Suprapubic skin (tissue), 3 donors: ENCODE data around the gene PRSS16.

ENCODE experiments used
- CTCF ChIP-seq, 2 donors: fragments of 200-600 bp in 1 of 2; fragments of 450-650 bp in 1 of 2; sonication (generic) in 1 of 2; IDR thresholded peaks; one replicate each; pipeline ENCODE4 v1.5.1; 2016 to 2019; ENCODE audit warnings: antibody characterized with exemption in 2 of 2, mild to moderate bottlenecking in 1 of 2, moderate library complexity in 1 of 2
- POLR2AphosphoS5 ChIP-seq, 3 donors: sonication (generic); formaldehyde crosslinking; IDR thresholded peaks; one replicate each; pipeline ENCODE4 v1.6.1; 2017; ENCODE audit warnings: antibody characterized with exemption in 3 of 3

GRCh38 chr6:27216874-27217273, 30.6 kb upstream of the PRSS16 start:
- TF ChIP-seq POLR2AphosphoS5 (IDR thresholded peaks at IDR 0.05) (no peak), CTCF (IDR thresholded peaks at IDR 0.05) (no peak)
